ENCODE results near the gene AKAP10. TPM values are rescaled to one million over a fixed set of nuclear protein-coding genes. Genes with fewer than 3 reads are reported as not detected.

Gene AKAP10
- total RNA-seq, 1 donor from 2014 or later = 54.1 TPM

DNA sequence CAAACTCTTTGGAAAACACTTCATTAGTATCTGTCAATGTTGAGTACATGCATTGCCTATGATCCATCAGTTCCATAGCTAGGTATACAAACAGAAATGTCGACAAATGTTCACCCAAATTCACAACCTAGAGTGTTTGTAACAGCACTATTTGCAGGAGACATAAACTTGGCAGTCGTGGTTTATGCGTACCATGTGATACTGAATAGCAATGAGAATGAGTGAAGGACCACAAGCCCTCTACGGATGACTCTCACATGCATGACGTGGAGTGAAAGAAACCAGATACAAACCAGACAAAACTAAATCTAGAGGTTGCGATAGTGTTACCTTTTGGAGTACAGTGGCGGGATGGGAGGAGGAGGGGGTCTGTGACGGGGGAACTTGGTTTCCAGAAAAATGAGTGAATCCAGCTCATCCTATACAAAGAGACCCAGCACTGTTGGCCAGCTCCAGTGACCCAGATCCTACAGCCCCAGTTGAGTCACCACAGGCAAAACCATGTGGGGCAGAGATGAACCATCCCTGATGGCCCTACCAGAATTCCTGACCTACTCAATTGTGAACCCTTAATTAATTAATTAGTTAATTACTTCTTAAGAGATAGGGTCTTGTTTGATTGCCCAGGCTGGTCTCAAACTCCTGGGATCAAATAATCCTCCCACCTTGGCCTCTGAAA lies 94.0 kb downstream of the AKAP10 start:
- Mint-ChIP-seq H3K4me1 (no peaks in the 10 kb centered on the region), H3K36me3 (no peaks in the 10 kb centered on the region), H3K9me3 (no peaks in the 10 kb centered on the region), H3K27ac (no peak overlapping the region), H3K27me3 (ENCODE audit: insufficient read depth, low read depth) (peaks cover 4% of the 10 kb centered on the region), H3K4me3 (no peak overlapping the region)
- TF ChIP-seq EZH2 (IDR thresholded peaks at IDR 0.05) = no peak
- TF ChIP-seq, protein P1, sequence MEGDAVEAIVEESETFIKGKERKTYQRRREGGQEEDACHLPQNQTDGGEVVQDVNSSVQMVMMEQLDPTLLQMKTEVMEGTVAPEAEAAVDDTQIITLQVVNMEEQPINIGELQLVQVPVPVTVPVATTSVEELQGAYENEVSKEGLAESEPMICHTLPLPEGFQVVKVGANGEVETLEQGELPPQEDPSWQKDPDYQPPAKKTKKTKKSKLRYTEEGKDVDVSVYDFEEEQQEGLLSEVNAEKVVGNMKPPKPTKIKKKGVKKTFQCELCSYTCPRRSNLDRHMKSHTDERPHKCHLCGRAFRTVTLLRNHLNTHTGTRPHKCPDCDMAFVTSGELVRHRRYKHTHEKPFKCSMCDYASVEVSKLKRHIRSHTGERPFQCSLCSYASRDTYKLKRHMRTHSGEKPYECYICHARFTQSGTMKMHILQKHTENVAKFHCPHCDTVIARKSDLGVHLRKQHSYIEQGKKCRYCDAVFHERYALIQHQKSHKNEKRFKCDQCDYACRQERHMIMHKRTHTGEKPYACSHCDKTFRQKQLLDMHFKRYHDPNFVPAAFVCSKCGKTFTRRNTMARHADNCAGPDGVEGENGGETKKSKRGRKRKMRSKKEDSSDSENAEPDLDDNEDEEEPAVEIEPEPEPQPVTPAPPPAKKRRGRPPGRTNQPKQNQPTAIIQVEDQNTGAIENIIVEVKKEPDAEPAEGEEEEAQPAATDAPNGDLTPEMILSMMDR (IDR thresholded peaks at IDR 0.05) = no peak
- TF ChIP-seq EZH2phosphoT487 (IDR thresholded peaks at IDR 0.05) = no peak
- H3K4me1 ChIP-seq = no peaks in the 10 kb centered on the region
- no peak overlapping the region for H3K27ac ChIP-seq
- no peak overlapping the region for H2AFZ ChIP-seq (replicated peaks)
- H3K27me3 ChIP-seq = no peaks in the 10 kb centered on the region
- no peak overlapping the region for H3K9ac ChIP-seq
- H3K79me2 ChIP-seq (ENCODE audit: low read depth) = no peaks in the 10 kb centered on the region
- no peaks in the 10 kb centered on the region for H3K36me3 ChIP-seq
- H3K4me2 ChIP-seq = no peak overlapping the region
- no peaks in the 10 kb centered on the region for H3K9me3 ChIP-seq (ENCODE audit: low read depth)
- no peaks in the 10 kb centered on the region for H4K20me1 ChIP-seq (ENCODE audit: low read depth)
- no peak overlapping the region for H3K4me3 ChIP-seq
- DNase-seq (ENCODE audit: low spot score) = no peak
- no peaks in the 10 kb centered on the region for H3F3A ChIP-seq (ENCODE audit: low read depth)

DNA sequence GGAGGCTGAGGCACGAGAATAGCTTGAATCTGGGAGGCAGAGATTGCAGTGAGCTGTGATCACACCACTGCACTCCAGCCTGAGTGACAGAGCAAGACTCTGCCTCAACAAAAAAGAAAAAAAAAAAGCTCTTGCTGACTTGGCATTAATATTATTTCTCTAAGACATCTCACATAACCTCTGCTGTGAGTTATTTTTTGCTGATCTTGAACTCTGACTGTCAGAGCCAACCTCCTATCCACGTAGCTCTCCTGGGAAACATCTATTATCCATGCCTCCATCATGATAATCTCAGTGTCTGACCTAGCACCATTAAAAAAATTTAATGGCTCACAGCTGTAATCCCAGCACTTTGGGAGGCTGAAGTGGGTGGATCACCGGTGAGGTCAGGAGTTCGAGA lies 97.2 kb downstream of the AKAP10 start:
- no peaks in the 10 kb centered on the region for H3K9me3 ChIP-seq (ENCODE audit: low read depth)
- no peaks in the 10 kb centered on the region for H3F3A ChIP-seq (ENCODE audit: low read depth)
- no peak overlapping the region for H3K4me3 ChIP-seq
- DNase-seq (ENCODE audit: low spot score) = no peak
- Mint-ChIP-seq H3K4me3 (no peak overlapping the region), H3K36me3 (no peaks in the 10 kb centered on the region), H3K27me3 (ENCODE audit: insufficient read depth, low read depth) (no peaks in the 10 kb centered on the region), H3K9me3 (no peaks in the 10 kb centered on the region), H3K4me1 (no peaks in the 10 kb centered on the region), H3K27ac (no peak overlapping the region)
- H3K79me2 ChIP-seq (ENCODE audit: low read depth) = no peaks in the 10 kb centered on the region
- no peak overlapping the region for H3K9ac ChIP-seq
- H3K4me2 ChIP-seq = no peak overlapping the region
- no peak overlapping the region for H2AFZ ChIP-seq (replicated peaks)
- H3K27ac ChIP-seq = no peak overlapping the region
- no peak for TF ChIP-seq EZH2phosphoT487 (IDR thresholded peaks at IDR 0.05)
- no peak for TF ChIP-seq EZH2 (IDR thresholded peaks at IDR 0.05)
- TF ChIP-seq, protein P1 (IDR thresholded peaks at IDR 0.05) = no peak
- H3K36me3 ChIP-seq = no peaks in the 10 kb centered on the region
- no peaks in the 10 kb centered on the region for H4K20me1 ChIP-seq (ENCODE audit: low read depth)
- no peaks in the 10 kb centered on the region for H3K27me3 ChIP-seq
- no peaks in the 10 kb centered on the region for H3K4me1 ChIP-seq

DNA sequence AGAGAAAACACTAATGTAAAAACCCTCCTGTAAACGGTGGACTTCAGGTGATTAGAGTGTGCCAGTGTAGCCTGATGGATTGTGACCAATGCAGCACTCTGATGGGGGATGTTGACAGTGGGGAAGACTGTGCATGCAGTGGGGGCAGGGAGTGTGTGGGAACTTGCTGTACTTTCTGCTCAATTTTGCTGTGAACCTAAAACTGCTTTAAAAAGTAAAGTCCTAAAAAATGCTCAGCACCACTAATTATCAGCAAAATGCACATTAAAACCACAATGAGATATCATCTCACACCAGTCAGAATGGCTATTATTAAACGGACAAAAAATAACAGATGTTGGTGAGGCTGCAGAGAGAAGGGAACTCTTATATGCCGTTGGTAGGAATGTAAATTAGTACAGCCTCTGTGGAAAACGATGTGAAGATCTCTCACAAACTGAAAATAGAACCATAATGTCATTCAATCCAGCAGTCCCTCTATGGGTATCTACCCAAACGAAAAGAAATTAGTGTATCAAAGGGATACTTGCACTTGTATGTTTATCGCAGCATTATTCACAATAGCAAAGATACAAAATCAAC lies 100.2 kb downstream of the AKAP10 start:
- Histone ChIP-seq H3K4me3 (no peak overlapping the region), H3K27ac (no peak overlapping the region), H3K36me3 (no peaks in the 10 kb centered on the region), H3K9ac (no peak overlapping the region), H3K4me1 (no peaks in the 10 kb centered on the region), H3K9me3 (ENCODE audit: low read depth) (no peaks in the 10 kb centered on the region), H4K20me1 (ENCODE audit: low read depth) (no peaks in the 10 kb centered on the region), H2AFZ (replicated peaks) (no peak overlapping the region), H3K79me2 (ENCODE audit: low read depth) (no peaks in the 10 kb centered on the region), H3F3A (ENCODE audit: low read depth) (no peaks in the 10 kb centered on the region), H3K4me2 (no peak overlapping the region), H3K27me3 (no peaks in the 10 kb centered on the region)
- H3K36me3 Mint-ChIP-seq = no peaks in the 10 kb centered on the region
- no peaks in the 10 kb centered on the region for H3K9me3 Mint-ChIP-seq
- H3K4me3 Mint-ChIP-seq = no peak overlapping the region
- no peak for DNase-seq (ENCODE audit: low spot score)
- H3K27me3 Mint-ChIP-seq (ENCODE audit: insufficient read depth, low read depth) = no peaks in the 10 kb centered on the region
- TF ChIP-seq EZH2 (IDR thresholded peaks at IDR 0.05) (no peak), EZH2phosphoT487 (IDR thresholded peaks at IDR 0.05) (no peak)
- TF ChIP-seq, protein P1 (IDR thresholded peaks at IDR 0.05) = no peak
- H3K4me1 Mint-ChIP-seq = no peaks in the 10 kb centered on the region
- H3K27ac Mint-ChIP-seq = no peak overlapping the region

Data from neural progenitor cell (in vitro differentiated cells).